CD4-positive, alpha-beta T cell treated with Interleukin-6 for 4 hours (primary cell): ENCODE results near the gene TIGD1.
"Not testable (repeated sequence)": the region's sequence is repeated elsewhere in the genome, so short reads cannot be mapped to it uniquely, and the experiment has no call there.

Experiments
- DNase-seq: peaks from one replicate; pipeline ENCODE4 v3.0.0-alpha.2; 2020; ENCODE audit warnings: mixed read lengths

TIGD1 gene

GRCh38 chr2:232538671-232539070, 11.7 kb downstream of the TIGD1 start:
- DNase-seq, result no peak

GRCh38 chr2:232537499-232537898, 12.9 kb downstream of the TIGD1 start:
- no peak for DNase-seq

- DNase-seq, result no peak
Measured at GRCh38 chr2:232537079-232537478, 13.3 kb downstream of the TIGD1 start.

- no peak for DNase-seq
Measured at GRCh38 chr2:232535761-232536530, 14.4 kb downstream of the TIGD1 start.

GRCh38 chr2:232534940-232535651, 15.3 kb downstream of the TIGD1 start:
- no peak for DNase-seq

- DNase-seq, result no peak
Measured at GRCh38 chr2:232533944-232534710, 16.2 kb downstream of the TIGD1 start.

- DNase-seq, result not testable (repeated sequence)
Measured at GRCh38 chr2:232532821-232533220, 17.5 kb downstream of the TIGD1 start.

- DNase-seq, result no peak
Measured at GRCh38 chr2:232532419-232532818, 17.9 kb downstream of the TIGD1 start.

GRCh38 chr2:232530626-232531260, 19.6 kb downstream of the TIGD1 start:
- DNase-seq, result no peak

GRCh38 chr2:232529806-232530547, 20.4 kb downstream of the TIGD1 start:
- DNase-seq, result no peak

- DNase-seq, result no peak
Measured at GRCh38 chr2:232528746-232529460, 21.5 kb downstream of the TIGD1 start.

GRCh38 chr2:232527905-232528470, 22.4 kb downstream of the TIGD1 start:
- DNase-seq, result no peak

GRCh38 chr2:232526372-232526941, 23.9 kb downstream of the TIGD1 start:
- DNase-seq, result no peak

GRCh38 chr2:232525791-232526371, 24.5 kb downstream of the TIGD1 start, which contains the start of gene CHRND:
Gene CHRND (plus strand): TSS chr2:232526160. CDS start chr2:232526216, 56 bp downstream.
- DNase-seq, result no peak

GRCh38 chr2:232525199-232525598, 25.2 kb downstream of the TIGD1 start:
- no peak for DNase-seq

GRCh38 chr2:232524771-232525170, 25.6 kb downstream of the TIGD1 start:
- no peak for DNase-seq

- DNase-seq, result peak; percentile 34
Measured at GRCh38 chr2:232523682-232524597, 26.4 kb downstream of the TIGD1 start.

- no peak for DNase-seq
Measured at GRCh38 chr2:232523402-232523681, 27.0 kb downstream of the TIGD1 start.

- DNase-seq, result no peak
Measured at GRCh38 chr2:232522623-232523401, 27.5 kb downstream of the TIGD1 start.
